Muscle of leg (tissue), 11 donors: ENCODE data around the gene CLSTN2. TPM values are rescaled to one million over a fixed set of nuclear protein-coding genes. Genes with fewer than 3 reads are reported as not detected.
"Not testable (repeated sequence)": the region's sequence is repeated elsewhere in the genome, so short reads cannot be mapped to it uniquely, and the experiment has no call there.

Experiments used
- DNase-seq: peaks from one replicate; pipeline ENCODE4 v3.0.0; 2013
- H3K27ac ChIP-seq: one replicate; pipeline ENCODE4 v1.5.1; 2013; ENCODE audit warnings: mild to moderate bottlenecking, low read length, control low read depth
- H3K27me3 ChIP-seq: one replicate; pipeline ENCODE4 v1.6.1; 2013; ENCODE audit warnings: low read length; ENCODE audit not compliant: control insufficient read depth, insufficient read depth
- H3K36me3 ChIP-seq: one replicate; pipeline ENCODE4 v1.6.1; 2013; ENCODE audit warnings: low read length; ENCODE audit not compliant: control insufficient read depth, insufficient read depth
- H3K4me1 ChIP-seq: one replicate; pipeline ENCODE4 v1.6.1; 2013; ENCODE audit warnings: low read length; ENCODE audit not compliant: control insufficient read depth, insufficient read depth
- H3K4me3 ChIP-seq: one replicate; pipeline ENCODE4 v1.5.1; 2013; ENCODE audit warnings: low read length, control low read depth
- H3K9me3 ChIP-seq: replicated peaks from 2 replicates; pipeline ENCODE4 v1.6.1; 2013; ENCODE audit warnings: low read depth, low read length; ENCODE audit not compliant: control insufficient read depth
- WGBS: methylation state at CpG from one replicate; pipeline ENCODE4 v1.1.5; 2013; ENCODE audit warnings: missing lambda C conversion rate; ENCODE audit not compliant: insufficient coverage; 5-methylcytosine and 5-hydroxymethylcytosine counted together
- polyA plus RNA-seq, 8 donors: library from polyadenylated mRNA; unstranded; fragments of 120-200 nt; gene quantifications; one replicate each; pipeline versions ENCODE4 v1.2.1 to v1.2.3, GENCODE V29; 2013; ENCODE audit warnings: inconsistent platforms in 1 of 8, low replicate concordance in 1 of 8; ENCODE audit not compliant: insufficient read length in 8 of 8, insufficient read depth in 1 of 8
- total RNA-seq: library from RNA; stranded (reverse); fragments of 120-200 nt; gene quantifications from one replicate; pipeline ENCODE4 v1.2.4, GENCODE V29; 2013

CLSTN2 gene
- total and polyA plus RNA-seq, 9 donors: 1.9 to 5.2 (median 3.1) TPM

DNA sequence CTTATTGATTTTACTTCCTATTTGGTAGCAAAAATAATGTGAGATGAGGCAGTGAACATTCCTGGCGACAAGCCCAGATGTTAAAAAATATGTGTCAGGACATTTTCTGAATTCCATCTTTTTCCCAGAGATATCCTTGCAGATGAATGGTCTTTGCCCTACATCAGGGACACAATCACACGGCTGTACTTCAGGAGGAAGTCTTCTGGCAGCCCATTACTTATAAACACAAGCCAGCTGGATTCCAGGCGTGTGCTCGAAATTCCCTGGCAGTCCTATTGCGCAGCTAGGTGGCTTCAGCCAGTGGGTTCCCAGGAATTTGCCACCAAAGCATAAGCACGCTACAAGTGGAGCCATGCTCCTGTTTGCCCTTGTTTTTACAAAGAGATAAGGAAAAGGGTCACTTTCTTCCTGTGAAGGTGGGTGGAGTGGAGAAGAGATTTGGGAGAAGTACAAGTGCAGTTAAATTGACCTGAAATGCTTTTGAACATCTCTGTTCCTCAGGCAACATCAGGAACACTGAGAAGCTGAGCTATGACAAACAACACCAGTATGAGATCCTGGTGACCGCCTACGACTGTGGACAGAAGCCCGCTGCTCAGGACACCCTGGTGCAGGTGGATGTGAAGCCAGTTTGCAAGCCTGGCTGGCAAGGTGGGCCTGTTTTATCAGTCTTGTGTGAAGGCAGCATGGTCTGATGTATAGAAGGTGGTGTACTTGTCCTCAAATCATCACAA lies 485.8 kb downstream of the CLSTN2 start:
- Histone ChIP-seq H3K36me3 (no peaks in the 10 kb centered on the region), H3K4me3 (no peak overlapping the region), H3K4me1 (peaks cover 8% of the 10 kb centered on the region), H3K9me3 (no peaks in the 10 kb centered on the region), H3K27me3 (no peaks in the 10 kb centered on the region), H3K27ac (no peak overlapping the region)
- DNase-seq: peak; percentile 54
- 19% methylated on average over 2 of the region's 9 CpGs for WGBS

DNA sequence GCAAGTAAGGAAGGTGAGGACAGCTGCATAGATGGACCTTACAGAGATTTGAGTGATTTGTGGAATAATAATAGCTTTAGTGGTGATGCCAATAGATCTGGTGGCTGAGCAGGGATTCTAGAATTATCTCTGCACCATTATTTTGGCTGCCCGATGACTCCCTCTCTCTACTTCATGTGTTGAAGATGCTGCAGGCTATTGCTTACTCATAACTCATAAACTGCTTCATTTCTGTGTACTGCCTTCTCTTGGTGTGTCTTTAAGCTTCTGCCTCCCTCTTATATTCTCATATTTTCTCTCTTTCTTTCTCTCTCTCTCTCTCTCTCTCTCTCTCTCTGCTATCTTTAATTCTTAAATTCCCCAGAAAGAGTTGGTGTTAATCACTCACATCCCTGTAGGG lies 486.9 kb downstream of the CLSTN2 start:
- no CpG with 5 or more reads among the region's 1 CpG for WGBS
- Histone ChIP-seq H3K27me3 (no peaks in the 10 kb centered on the region), H3K27ac (no peak overlapping the region), H3K4me3 (no peak overlapping the region), H3K4me1 (peaks cover 8% of the 10 kb centered on the region), H3K9me3 (no peaks in the 10 kb centered on the region), H3K36me3 (no peaks in the 10 kb centered on the region)
- no peak for DNase-seq

DNA sequence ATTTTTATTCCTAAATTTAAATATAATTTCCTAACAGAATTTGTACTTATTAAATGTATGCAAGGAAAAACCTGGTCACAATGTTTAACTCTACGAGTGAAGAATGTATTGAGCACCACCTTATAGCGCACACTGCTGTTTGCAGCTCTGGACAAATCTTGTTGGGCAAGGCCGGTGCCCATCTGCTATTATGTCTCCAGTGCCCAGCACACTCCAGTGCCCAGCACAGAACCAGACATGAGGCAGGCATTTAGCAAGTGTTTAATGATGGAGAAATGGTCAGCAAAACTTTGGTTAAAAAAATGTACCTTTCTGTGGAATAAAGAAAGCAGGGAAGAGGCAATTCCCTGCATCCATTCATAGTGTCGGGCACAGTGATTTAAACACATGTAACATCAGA lies 488.2 kb downstream of the CLSTN2 start:
- no peak for DNase-seq
- no CpG with 5 or more reads among the region's 4 CpGs for WGBS
- no peaks in the 10 kb centered on the region for H3K9me3 ChIP-seq
- H3K27ac ChIP-seq: no peak overlapping the region
- H3K36me3 ChIP-seq: no peaks in the 10 kb centered on the region
- H3K27me3 ChIP-seq: no peaks in the 10 kb centered on the region
- no peak overlapping the region for H3K4me3 ChIP-seq
- H3K4me1 ChIP-seq: peaks cover 8% of the 10 kb centered on the region

GRCh38 chr3:140423574-140423973 lies 488.6 kb downstream of the CLSTN2 start:
- H3K9me3 ChIP-seq, H3K4me1 ChIP-seq, H3K36me3 ChIP-seq, H3K27me3 ChIP-seq, DNase-seq, H3K27ac ChIP-seq, H3K4me3 ChIP-seq: not testable (repeated sequence)
- 50% methylated on average over 1 of the region's 2 CpGs for WGBS

DNA sequence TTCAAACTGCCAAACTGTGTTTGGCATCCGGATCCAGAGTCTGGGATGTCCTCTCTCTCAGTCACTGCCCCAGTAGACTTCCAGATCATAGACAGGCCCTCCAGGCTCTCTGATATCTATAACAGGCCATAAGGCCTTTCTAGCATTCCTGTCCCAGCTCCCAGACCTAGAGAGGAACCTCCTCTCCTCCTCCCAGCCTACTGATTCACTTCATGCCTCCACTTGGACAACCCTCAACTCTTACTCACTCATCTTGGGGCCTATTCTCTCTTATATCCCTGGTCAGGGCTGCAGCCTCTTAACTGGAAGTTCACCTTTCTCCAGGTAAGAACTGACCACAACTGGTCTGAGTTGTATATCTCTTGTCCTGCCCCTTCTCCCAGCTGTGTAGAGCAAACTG lies 489.2 kb downstream of the CLSTN2 start:
- Histone ChIP-seq H3K9me3 (no peaks in the 10 kb centered on the region), H3K4me3 (no peak overlapping the region), H3K4me1 (peaks cover 8% of the 10 kb centered on the region), H3K27me3 (no peaks in the 10 kb centered on the region), H3K27ac (no peak overlapping the region), H3K36me3 (no peaks in the 10 kb centered on the region)
- DNase-seq: no peak
- 85% methylated on average over 1 of the region's 1 CpG for WGBS

- Histone ChIP-seq H3K9me3 (no peaks in the 10 kb centered on the region), H3K4me3 (no peak overlapping the region), H3K27ac (no peak overlapping the region), H3K36me3 (no peaks in the 10 kb centered on the region), H3K4me1 (peaks cover 8% of the 10 kb centered on the region), H3K27me3 (no peaks in the 10 kb centered on the region)
- DNase-seq: no peak
- 33% methylated on average over 1 of the region's 1 CpG for WGBS
Measured at GRCh38 chr3:140424726-140425125, 489.7 kb downstream of the CLSTN2 start.

GRCh38 chr3:140427786-140428185 lies 492.8 kb downstream of the CLSTN2 start:
- no peaks in the 10 kb centered on the region for H3K36me3 ChIP-seq
- H3K27ac ChIP-seq: no peak overlapping the region
- H3K4me3 ChIP-seq: no peak overlapping the region
- no peaks in the 10 kb centered on the region for H3K9me3 ChIP-seq
- no CpG with 5 or more reads among the region's 1 CpG for WGBS
- peaks cover 13% of the 10 kb centered on the region for H3K4me1 ChIP-seq
- DNase-seq: no peak
- H3K27me3 ChIP-seq: no peaks in the 10 kb centered on the region

GRCh38 chr3:140428380-140428779 lies 493.4 kb downstream of the CLSTN2 start:
- no peak overlapping the region for H3K4me3 ChIP-seq
- H3K27me3 ChIP-seq: no peaks in the 10 kb centered on the region
- H3K36me3 ChIP-seq: no peaks in the 10 kb centered on the region
- 26% methylated on average over 2 of the region's 3 CpGs for WGBS
- peaks cover 13% of the 10 kb centered on the region for H3K4me1 ChIP-seq
- no peak for DNase-seq
- H3K9me3 ChIP-seq: no peaks in the 10 kb centered on the region
- no peak overlapping the region for H3K27ac ChIP-seq

GRCh38 chr3:140429791-140430190 lies 494.8 kb downstream of the CLSTN2 start:
- DNase-seq: no peak
- Histone ChIP-seq H3K27me3 (no peaks in the 10 kb centered on the region), H3K36me3 (no peaks in the 10 kb centered on the region), H3K27ac (no peak overlapping the region), H3K4me3 (no peak overlapping the region), H3K4me1 (peaks cover 13% of the 10 kb centered on the region), H3K9me3 (no peaks in the 10 kb centered on the region)
- WGBS: no CpG with 5 or more reads among the region's 1 CpG

GRCh38 chr3:140430494-140430893 lies 495.5 kb downstream of the CLSTN2 start:
- DNase-seq: no peak
- H3K4me1 ChIP-seq: peaks cover 13% of the 10 kb centered on the region

GRCh38 chr3:140432229-140432669 lies 497.3 kb downstream of the CLSTN2 start:
- DNase-seq: peak; percentile 73
- H3K4me3 ChIP-seq: no peak overlapping the region
- 26% methylated on average over 7 of the region's 8 CpGs for whole genome bisulfite sequencing
- peaks cover 13% of the 10 kb centered on the region for H3K4me1 ChIP-seq
- H3K27ac ChIP-seq: no peak overlapping the region
- H3K36me3 ChIP-seq: no peaks in the 10 kb centered on the region
- H3K9me3 ChIP-seq: no peaks in the 10 kb centered on the region
- no peaks in the 10 kb centered on the region for H3K27me3 ChIP-seq

More at GRCh38 chr3:140430494-140430893, 495.5 kb downstream of the CLSTN2 start:
- H3K36me3 ChIP-seq: no peaks in the 10 kb centered on the region
- H3K27me3 ChIP-seq: no peaks in the 10 kb centered on the region
- H3K4me3 ChIP-seq: no peak overlapping the region
- H3K27ac ChIP-seq: no peak overlapping the region
- no peaks in the 10 kb centered on the region for H3K9me3 ChIP-seq
- 100% methylated on average over 3 of the region's 7 CpGs for WGBS
